ENCODE measurements around the gene MMP17. TPM values are rescaled to one million over a fixed set of nuclear protein-coding genes. Genes with fewer than 3 reads are reported as not detected.
"Not testable (repeated sequence)": the region's sequence is repeated elsewhere in the genome, so short reads cannot be mapped to it uniquely, and the experiment has no call there.

Gene MMP17
- total and polyA plus RNA-seq, 12 donors = 0.28 to 3.7 (median 1.0) TPM; not detected in 1

- H3K27ac ChIP-seq = no peak overlapping the region
- H3K4me3 ChIP-seq = no peak overlapping the region
- H3K36me3 ChIP-seq = peaks cover 0 to 14% (median 7%) of the 10 kb centered on the region in 9 donors
- 81 to 82% methylated on average over 7 of the region's 7 CpGs for WGBS, 2 donors
- intact Hi-C loops (cut with DNase I) = no loop called here
- peaks cover 0 to 12% (median 0%) of the 10 kb centered on the region in 9 donors for H3K4me1 ChIP-seq
- no peaks in the 10 kb centered on the region for H3K9me3 ChIP-seq
- ATAC-seq (no peak), DNase-seq (no peak)
- H3K27me3 ChIP-seq = peaks cover 0 to 3% (median 0%) of the 10 kb centered on the region in 7 donors
- TF ChIP-seq CTCF (IDR thresholded peaks at IDR 0.05) = no peak
Observed at GRCh38 chr12:131806674-131807073, 21.5 kb upstream of the MMP17 start.

- H3K36me3 ChIP-seq = no peaks in the 10 kb centered on the region
- intact Hi-C loops (cut with DNase I) = no loop called here
- peak in 1 of 2 donors; percentile 61 for DNase-seq
- peak overlapping the region in 5 of 10 donors; percentile 12 to 88 (median 66) for H3K27ac ChIP-seq
- 65 to 71% methylated on average over 44 of the region's 44 CpGs for WGBS, 2 donors
- no peak for TF ChIP-seq CTCF (IDR thresholded peaks at IDR 0.05)
- H3K9me3 ChIP-seq = peaks cover 0 to 15% (median 5%) of the 10 kb centered on the region in 11 donors
- H3K4me1 ChIP-seq = peaks cover 0 to 7% (median 0%) of the 10 kb centered on the region in 9 donors
- H3K4me3 ChIP-seq = peak overlapping the region in 8 of 10 donors; percentile 16 to 60 (median 44)
- H3K27me3 ChIP-seq = peaks cover 0 to 3% (median 0%) of the 10 kb centered on the region in 7 donors
- ATAC-seq = peak; percentile 47 to 95 (median 80)
Observed at GRCh38 chr12:131808744-131809371, 19.3 kb upstream of the MMP17 start.

- H3K27me3 ChIP-seq; ATAC-seq; H3K36me3 ChIP-seq; H3K4me1 ChIP-seq; intact Hi-C loops (cut with DNase I); DNase-seq; H3K27ac ChIP-seq: not testable (repeated sequence)
- WGBS, 2 donors = 90 to 91% methylated on average over 4 to 7 of the region's 9 CpGs
- Histone ChIP-seq H3K4me3 (peak overlapping the region in 1 of 10 donors; percentile 60), H3K9me3 (peaks cover 0 to 18% (median 5%) of the 10 kb centered on the region in 11 donors)
Observed at GRCh38 chr12:131809476-131810254, 18.5 kb upstream of the MMP17 start.

GRCh38 chr12:131810726-131811125 is 17.5 kb upstream of the MMP17 start:
- no peak for TF ChIP-seq CTCF (IDR thresholded peaks at IDR 0.05)
- H3K27me3 ChIP-seq = peaks cover 0 to 3% (median 0%) of the 10 kb centered on the region in 7 donors
- 62 to 66% methylated on average over 13 of the region's 13 CpGs for WGBS, 2 donors
- no peak overlapping the region for H3K4me3 ChIP-seq
- peaks cover 0 to 18% (median 5%) of the 10 kb centered on the region in 11 donors for H3K9me3 ChIP-seq
- no peak overlapping the region for H3K27ac ChIP-seq
- ATAC-seq = no peak
- DNase-seq = no peak
- no peaks in the 10 kb centered on the region for H3K4me1 ChIP-seq
- no peaks in the 10 kb centered on the region for H3K36me3 ChIP-seq
- intact Hi-C loops (cut with DNase I) = no loop called here

All from heart right ventricle (tissue), 16 donors.